ENCODE measurements around the gene IL31. TPM values are rescaled to one million over a fixed set of nuclear protein-coding genes. Genes with fewer than 3 reads are reported as not detected.

The IL31 gene
- total and polyA plus RNA-seq, 4 donors = not detected

GRCh38 chr12:122199484-122200355, 25.7 kb upstream of the IL31 start:
- H3K4me3 ChIP-seq (ENCODE audit: low read depth in 1 of 3, low read length in 3 of 3) = no peak overlapping the region
- no peaks in the 10 kb centered on the region for H3K36me3 ChIP-seq (ENCODE audit: control insufficient read depth in 4 of 4, insufficient read depth in 3 of 4, low read depth in 1 of 4, low read length in 3 of 4)
- H3K27me3 ChIP-seq (ENCODE audit: control insufficient read depth in 4 of 4, insufficient read depth in 4 of 4, low read length in 3 of 4) = peaks cover 0 to 7% (median 2%) of the 10 kb centered on the region in 4 donors
- H3K27ac ChIP-seq (ENCODE audit: low read depth in 1 of 2, low read length in 2 of 2) = no peak overlapping the region
- 89% methylated on average over 29 of the region's 29 CpGs for WGBS
- H3K4me1 ChIP-seq (ENCODE audit: control insufficient read depth in 4 of 4, insufficient read depth in 4 of 4, low read length in 3 of 4) = peaks cover 9 to 15% (median 11%) of the 10 kb centered on the region in 4 donors
- no peak for DNase-seq (ENCODE audit: low spot score)
- TF ChIP-seq MAX (IDR thresholded peaks at IDR 0.05) = no peak
- no peak for TF ChIP-seq EGR1 (IDR thresholded peaks at IDR 0.05; ENCODE audit: low read depth in 2 of 2)
- TF ChIP-seq CTCF (IDR thresholded peaks at IDR 0.05; ENCODE audit: low read depth, low read length, missing input control) = no peak
- no peak for TF ChIP-seq NR2F2 (IDR thresholded peaks at IDR 0.05)
- no peak for TF ChIP-seq GABPA (IDR thresholded peaks at IDR 0.05 in 1 of 2, conservative IDR thresholded peaks at IDR 0.05 in 1 of 2)
- no peak for TF ChIP-seq YY1 (IDR thresholded peaks at IDR 0.05)
- TF ChIP-seq TAF1 (conservative IDR thresholded peaks at IDR 0.05) = no peak
- TF ChIP-seq FOXA1 (IDR thresholded peaks at IDR 0.05) = no peak
- TF ChIP-seq ZBTB33 (IDR thresholded peaks at IDR 0.05) = no peak
- no peak for TF ChIP-seq SP1 (IDR thresholded peaks at IDR 0.05)
- TF ChIP-seq ATF3 (IDR thresholded peaks at IDR 0.05) = no peak
- TF ChIP-seq FOXA2 (IDR thresholded peaks at IDR 0.05) = no peak
- TF ChIP-seq HNF4A (conservative IDR thresholded peaks at IDR 0.05) = no peak
- TF ChIP-seq RXRA (IDR thresholded peaks at IDR 0.05) = no peak
- no peak for TF ChIP-seq RAD21 (IDR thresholded peaks at IDR 0.05)
- no peak for TF ChIP-seq HNF4G (IDR thresholded peaks at IDR 0.05)
- no peak overlapping the region for H3K9ac ChIP-seq (ENCODE audit: low read depth in 1 of 2, low read length in 2 of 2)
- H3K9me3 ChIP-seq (ENCODE audit: control insufficient read depth in 4 of 4, low read length in 3 of 4) = no peaks in the 10 kb centered on the region

- no peak overlapping the region for H3K27ac ChIP-seq (ENCODE audit: low read depth in 1 of 2, low read length in 2 of 2)
- peaks cover 0 to 7% (median 2%) of the 10 kb centered on the region in 4 donors for H3K27me3 ChIP-seq (ENCODE audit: control insufficient read depth in 4 of 4, insufficient read depth in 4 of 4, low read length in 3 of 4)
- no peaks in the 10 kb centered on the region for H3K4me1 ChIP-seq (ENCODE audit: control insufficient read depth in 4 of 4, insufficient read depth in 4 of 4, low read length in 3 of 4)
- WGBS = 73% methylated on average over 1 of the region's 1 CpG
- H3K36me3 ChIP-seq (ENCODE audit: control insufficient read depth in 4 of 4, insufficient read depth in 3 of 4, low read depth in 1 of 4, low read length in 3 of 4) = no peaks in the 10 kb centered on the region
- no peak for DNase-seq (ENCODE audit: low spot score)
- TF ChIP-seq GABPA (IDR thresholded peaks at IDR 0.05 in 1 of 2, conservative IDR thresholded peaks at IDR 0.05 in 1 of 2) (no peak), RAD21 (IDR thresholded peaks at IDR 0.05) (no peak), EGR1 (IDR thresholded peaks at IDR 0.05; ENCODE audit: low read depth in 2 of 2) (no peak), CTCF (IDR thresholded peaks at IDR 0.05; ENCODE audit: low read depth, low read length, missing input control) (no peak), FOXA1 (IDR thresholded peaks at IDR 0.05) (no peak), HNF4G (IDR thresholded peaks at IDR 0.05) (no peak), NR2F2 (IDR thresholded peaks at IDR 0.05) (no peak), ATF3 (IDR thresholded peaks at IDR 0.05) (no peak), SP1 (IDR thresholded peaks at IDR 0.05) (no peak), FOXA2 (IDR thresholded peaks at IDR 0.05) (no peak), TAF1 (conservative IDR thresholded peaks at IDR 0.05) (no peak), RXRA (IDR thresholded peaks at IDR 0.05) (no peak), JUND (IDR thresholded peaks at IDR 0.05) (no peak), YY1 (IDR thresholded peaks at IDR 0.05) (no peak)
- H3K4me3 ChIP-seq (ENCODE audit: low read depth in 1 of 3, low read length in 3 of 3) = no peak overlapping the region
- no peak overlapping the region for H3K9ac ChIP-seq (ENCODE audit: low read depth in 1 of 2, low read length in 2 of 2)
- no peaks in the 10 kb centered on the region for H3K9me3 ChIP-seq (ENCODE audit: control insufficient read depth in 4 of 4, low read length in 3 of 4)
Measured at GRCh38 chr12:122197612-122197966, 23.6 kb upstream of the IL31 start.

Data from liver (tissue), 9 donors.